ENCODE measurements around the gene PDE1A. TPM values are rescaled to one million over a fixed set of nuclear protein-coding genes. Genes with fewer than 3 reads are reported as not detected.

PDE1A gene
- total and polyA plus RNA-seq, 2 of the 13 experiments (the other 11 are each of a cell fraction or from before 2014, with no cell fraction given), result not detected

DNA sequence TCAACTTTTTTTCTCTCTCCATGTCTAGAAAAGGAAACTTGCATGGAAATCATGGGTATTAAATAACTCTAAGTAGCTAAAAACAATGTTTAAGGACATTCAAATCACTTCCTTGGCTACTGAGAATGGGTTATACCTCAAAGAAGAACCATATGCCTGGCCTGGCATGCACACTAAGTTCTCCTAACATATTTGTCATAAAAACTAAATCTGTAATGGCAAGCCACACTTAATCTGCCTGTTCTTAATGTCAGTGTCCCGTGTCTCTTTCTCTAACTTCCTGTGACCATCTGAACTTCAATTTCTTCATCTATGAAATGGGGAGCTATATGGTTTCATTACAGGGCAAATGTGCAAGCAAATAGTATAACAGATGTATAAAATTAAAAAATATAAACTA, 11.1 kb downstream of the PDE1A start (continued):
- TF ChIP-seq, protein P1, sequence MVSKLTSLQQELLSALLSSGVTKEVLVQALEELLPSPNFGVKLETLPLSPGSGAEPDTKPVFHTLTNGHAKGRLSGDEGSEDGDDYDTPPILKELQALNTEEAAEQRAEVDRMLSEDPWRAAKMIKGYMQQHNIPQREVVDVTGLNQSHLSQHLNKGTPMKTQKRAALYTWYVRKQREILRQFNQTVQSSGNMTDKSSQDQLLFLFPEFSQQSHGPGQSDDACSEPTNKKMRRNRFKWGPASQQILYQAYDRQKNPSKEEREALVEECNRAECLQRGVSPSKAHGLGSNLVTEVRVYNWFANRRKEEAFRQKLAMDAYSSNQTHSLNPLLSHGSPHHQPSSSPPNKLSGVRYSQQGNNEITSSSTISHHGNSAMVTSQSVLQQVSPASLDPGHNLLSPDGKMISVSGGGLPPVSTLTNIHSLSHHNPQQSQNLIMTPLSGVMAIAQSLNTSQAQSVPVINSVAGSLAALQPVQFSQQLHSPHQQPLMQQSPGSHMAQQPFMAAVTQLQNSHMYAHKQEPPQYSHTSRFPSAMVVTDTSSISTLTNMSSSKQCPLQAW (CRISPR knock-in tag; IDR thresholded peaks at IDR 0.05), result no peak

DNA sequence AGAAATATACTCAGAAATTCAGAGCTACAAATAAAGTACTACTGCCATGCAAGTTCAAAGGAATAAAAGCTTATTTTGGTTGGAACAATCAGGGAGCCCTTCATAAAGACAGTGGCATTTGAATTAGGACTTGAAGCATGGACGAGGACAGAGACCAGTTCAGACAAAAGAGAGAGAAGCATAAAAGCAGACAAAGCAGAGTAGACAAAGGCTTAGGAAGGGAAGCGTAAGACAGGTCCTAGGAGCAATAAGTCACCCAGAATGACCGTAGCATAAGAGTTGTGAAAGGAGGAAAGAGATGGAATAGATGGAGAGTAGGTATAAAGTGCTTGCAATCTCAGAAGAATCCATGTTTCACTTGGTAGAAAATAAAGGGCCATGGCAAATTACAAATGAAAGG, 14.0 kb downstream of the PDE1A start:
- no peaks in the 10 kb centered on the region for H3K9me3 ChIP-seq (ENCODE audit: low read length)

More for the DNA sequence above, 14.0 kb downstream of the PDE1A start:
- BruUV-seq (replicated peaks), result no TSS peak
- Histone ChIP-seq H3K27me3 (ENCODE audit: control insufficient read depth in 1 of 2, insufficient read depth in 2 of 2, low read length in 2 of 2) (no peaks in the 10 kb centered on the region), H2AFZ (ENCODE audit: low read length) (no peak overlapping the region), H3K9ac (ENCODE audit: insufficient read depth, low read depth, low read length) (no peak overlapping the region), H3K4me3 (replicated peaks in 1 of 3; ENCODE audit: insufficient read depth in 1 of 3, low read depth in 2 of 3, low read length in 3 of 3) (no peak overlapping the region), H3K27ac (ENCODE audit: extremely low read length, insufficient read depth, low read length) (no peak overlapping the region), H3K36me3 (replicated peaks in 1 of 2; ENCODE audit: control insufficient read depth in 1 of 2, insufficient read depth in 2 of 2, low read length in 2 of 2) (no peaks in the 10 kb centered on the region), H4K20me1 (ENCODE audit: insufficient read depth, low read length) (no peaks in the 10 kb centered on the region), H3K4me1 (ENCODE audit: insufficient read depth, low read length) (no peaks in the 10 kb centered on the region), H3K4me2 (ENCODE audit: low read depth, low read length) (no peak overlapping the region), H3K79me2 (ENCODE audit: insufficient read depth, low read length) (no peaks in the 10 kb centered on the region)
- WGBS (ENCODE audit: low lambda C conversion rate), result 2% methylated on average over 3 of the region's 3 CpGs
- in situ Hi-C loops (cut with HindIII; ENCODE audit: extremely low pct_ligation_motif_present, low pct_unique_long_range_greater_than_20kb), result no loop called here
- ChIA-PET POLR2A (no interaction called here), CTCF (ENCODE audit: low intra/inter-chr PET ratio, low total read pairs) (no interaction called here)
- DNase-seq (ENCODE audit: low spot score) (no peak), ATAC-seq (no peak), FAIRE-seq (no peak)
- no peak for TF ChIP-seq MXD4 (CRISPR knock-in tag; IDR thresholded peaks at IDR 0.05)
- no peak for TF ChIP-seq REXO4 (CRISPR knock-in tag; IDR thresholded peaks at IDR 0.05; ENCODE audit: borderline replicate concordance)
- no peak for TF ChIP-seq PHF8 (CRISPR knock-in tag; IDR thresholded peaks at IDR 0.05)
- no peak for TF ChIP-seq ATM (IDR thresholded peaks at IDR 0.05; ENCODE audit: borderline replicate concordance)
- TF ChIP-seq TCF7 (IDR thresholded peaks at IDR 0.05; ENCODE audit: low read depth), result no peak
- TF ChIP-seq, protein P2, sequence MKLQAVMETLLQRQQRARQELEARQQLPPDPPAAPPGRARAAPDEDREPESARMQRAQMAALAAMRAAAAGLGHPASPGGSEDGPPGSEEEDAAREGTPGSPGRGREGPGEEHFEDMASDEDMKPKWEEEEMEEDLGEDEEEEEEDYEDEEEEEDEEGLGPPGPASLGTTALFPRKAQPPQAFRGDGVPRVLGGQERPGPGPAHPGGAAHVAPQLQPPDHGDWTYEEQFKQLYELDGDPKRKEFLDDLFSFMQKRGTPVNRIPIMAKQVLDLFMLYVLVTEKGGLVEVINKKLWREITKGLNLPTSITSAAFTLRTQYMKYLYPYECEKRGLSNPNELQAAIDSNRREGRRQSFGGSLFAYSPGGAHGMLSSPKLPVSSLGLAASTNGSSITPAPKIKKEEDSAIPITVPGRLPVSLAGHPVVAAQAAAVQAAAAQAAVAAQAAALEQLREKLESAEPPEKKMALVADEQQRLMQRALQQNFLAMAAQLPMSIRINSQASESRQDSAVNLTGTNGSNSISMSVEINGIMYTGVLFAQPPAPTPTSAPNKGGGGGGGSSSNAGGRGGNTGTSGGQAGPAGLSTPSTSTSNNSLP (IDR thresholded peaks at IDR 0.05; ENCODE audit: low read depth, low read length), result no peak
- TF ChIP-seq SIX4 (CRISPR knock-in tag; IDR thresholded peaks at IDR 0.05), result no peak
- intact Hi-C loops (cut with micrococcal nuclease; ENCODE audit: unreplicated experiment), result no loop called here

Data from HepG2 (cell line).